B cell (primary cell): ENCODE data around the gene TGFBI.

Experiments used
- EZH2 ChIP-seq: IDR thresholded peaks from 2 replicates; pipeline ENCODE4 v1.6.1; 2012; ENCODE audit warnings: borderline replicate concordance, low read depth, mild to moderate bottlenecking, moderate library complexity, low read length; ENCODE audit not compliant: insufficient read depth, poor library complexity, severe bottlenecking
- TF ChIP-seq, protein P1 (sequence below): fragments of 200-600 bp; IDR thresholded peaks from one replicate; pipeline ENCODE4 v1.8.0; 2022; ENCODE audit warnings: antibody characterized with exemption, mild to moderate bottlenecking

DNA sequence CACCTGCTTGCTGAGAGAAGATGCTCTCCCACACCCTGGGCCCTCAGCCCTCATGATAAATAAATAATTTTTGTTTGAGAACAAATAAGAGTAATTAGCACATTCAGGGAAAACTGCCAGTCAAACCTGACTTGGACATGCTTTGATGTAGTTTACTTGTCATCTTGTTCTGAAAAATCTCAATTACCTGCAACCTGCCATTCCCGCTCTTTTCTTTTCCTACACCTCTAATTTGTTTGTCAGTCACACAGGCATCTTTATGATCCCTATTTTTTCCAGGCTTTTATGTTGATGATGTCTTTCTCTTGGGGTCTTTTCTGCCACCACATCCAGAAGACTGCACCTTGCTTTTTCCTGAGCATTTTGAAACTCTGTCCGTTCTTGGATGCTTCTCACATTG is 28.6 kb upstream of the TGFBI start:
- TF ChIP-seq, protein P1, sequence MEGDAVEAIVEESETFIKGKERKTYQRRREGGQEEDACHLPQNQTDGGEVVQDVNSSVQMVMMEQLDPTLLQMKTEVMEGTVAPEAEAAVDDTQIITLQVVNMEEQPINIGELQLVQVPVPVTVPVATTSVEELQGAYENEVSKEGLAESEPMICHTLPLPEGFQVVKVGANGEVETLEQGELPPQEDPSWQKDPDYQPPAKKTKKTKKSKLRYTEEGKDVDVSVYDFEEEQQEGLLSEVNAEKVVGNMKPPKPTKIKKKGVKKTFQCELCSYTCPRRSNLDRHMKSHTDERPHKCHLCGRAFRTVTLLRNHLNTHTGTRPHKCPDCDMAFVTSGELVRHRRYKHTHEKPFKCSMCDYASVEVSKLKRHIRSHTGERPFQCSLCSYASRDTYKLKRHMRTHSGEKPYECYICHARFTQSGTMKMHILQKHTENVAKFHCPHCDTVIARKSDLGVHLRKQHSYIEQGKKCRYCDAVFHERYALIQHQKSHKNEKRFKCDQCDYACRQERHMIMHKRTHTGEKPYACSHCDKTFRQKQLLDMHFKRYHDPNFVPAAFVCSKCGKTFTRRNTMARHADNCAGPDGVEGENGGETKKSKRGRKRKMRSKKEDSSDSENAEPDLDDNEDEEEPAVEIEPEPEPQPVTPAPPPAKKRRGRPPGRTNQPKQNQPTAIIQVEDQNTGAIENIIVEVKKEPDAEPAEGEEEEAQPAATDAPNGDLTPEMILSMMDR: no peak
- TF ChIP-seq EZH2: no peak
